Natural killer cell (primary cell): ENCODE data around the gene RPL10. TPM values are rescaled to one million over a fixed set of nuclear protein-coding genes. Genes with fewer than 3 reads are reported as not detected.

ENCODE experiments used
- ATAC-seq, 3 donors: fragments of 150-1000 bp in 2 of 3; fragments of 200-7000 bp in 1 of 3; cut with Tn5 transposase; 1 replicate in 1 of 3; 2 replicates in 2 of 3; pipeline ENCODE4 v1.10.0; 2021; ENCODE audit warnings: mild to moderate bottlenecking in 2 of 3, moderate library complexity in 2 of 3
- DNase-seq, 2 donors: peaks; one replicate each; pipeline versions ENCODE4 v3.0.0 to v3.0.0-alpha.2; 2013 to 2021; ENCODE audit warnings: mixed read lengths in 1 of 2
- H3K27ac ChIP-seq: one replicate; pipeline ENCODE4 v1.5.1; 2013; ENCODE audit warnings: mild to moderate bottlenecking, low read length
- H3K27me3 ChIP-seq: one replicate; pipeline ENCODE4 v1.6.1; 2013; ENCODE audit warnings: low read length; ENCODE audit not compliant: control insufficient read depth, insufficient read depth
- H3K36me3 ChIP-seq: one replicate; pipeline ENCODE4 v1.6.1; 2013; ENCODE audit warnings: low read length; ENCODE audit not compliant: control insufficient read depth, insufficient read depth
- H3K4me1 ChIP-seq: one replicate; pipeline ENCODE4 v1.6.1; 2013; ENCODE audit warnings: low read length; ENCODE audit not compliant: control insufficient read depth, insufficient read depth
- H3K4me3 ChIP-seq: one replicate; pipeline ENCODE4 v1.5.1; 2013; ENCODE audit warnings: low read length
- H3K9me3 ChIP-seq: one replicate; pipeline ENCODE4 v1.6.1; 2013; ENCODE audit warnings: low read length; ENCODE audit not compliant: control insufficient read depth, insufficient read depth
- H3K27ac Mint-ChIP-seq, 2 donors: one replicate each; pipeline ENCODE4 v1.8.0; 2022; ENCODE audit warnings: mild to moderate bottlenecking in 2 of 2, mixed read lengths in 2 of 2, moderate library complexity in 1 of 2
- H3K27me3 Mint-ChIP-seq, 2 donors: one replicate each; pipeline ENCODE4 v1.8.0; 2022; ENCODE audit warnings: low read depth in 2 of 2, mixed read lengths in 2 of 2
- H3K36me3 Mint-ChIP-seq: one replicate; pipeline ENCODE4 v1.8.0; 2022; ENCODE audit warnings: mixed read lengths
- H3K4me1 Mint-ChIP-seq, 2 donors: one replicate each; pipeline ENCODE4 v1.8.0; 2022; ENCODE audit warnings: mixed read lengths in 2 of 2
- H3K4me3 Mint-ChIP-seq: one replicate; pipeline ENCODE4 v1.8.0; 2022; ENCODE audit warnings: mild to moderate bottlenecking, moderate library complexity, mixed read lengths
- H3K9me3 Mint-ChIP-seq, 2 donors: one replicate each; pipeline ENCODE4 v1.8.0; 2022; ENCODE audit warnings: mixed read lengths in 2 of 2
- CTCF ChIP-seq: fragments of 200-600 bp; IDR thresholded peaks from one replicate; pipeline ENCODE4 v1.8.0; 2022; ENCODE audit warnings: antibody characterized with exemption
- WGBS: methylation state at CpG from one replicate; pipeline ENCODE4 v1.1.7; 2013; ENCODE audit warnings: missing lambda C conversion rate; ENCODE audit not compliant: insufficient coverage; 5-methylcytosine and 5-hydroxymethylcytosine counted together
- intact Hi-C: fragments of 100-400 bp; cut with micrococcal nuclease; formaldehyde crosslinking; loops from one replicate; pipeline ENCODE4 v1.14.2; 2022
- total RNA-seq, 4 donors: library from RNA; stranded (reverse); fragments of 120-200 nt in 1 of 4; gene quantifications; one replicate each; pipeline versions ENCODE4 v1.2.3 to v1.2.4, GENCODE V29; 2013 to 2022

The RPL10 gene
- total RNA-seq, 3 donors from 2014 or later (not counting 1 experiment from before 2014, with no cell fraction given): 2,249 to 2,456 (median 2,324) TPM

GRCh38 chrX:154369449-154370299 lies 28.5 kb upstream of the RPL10 start:
- H3K27me3 Mint-ChIP-seq: no peaks in the 10 kb centered on the region
- intact Hi-C loops: loop anchor here (1.0 to 10.0 kb wide), 2 partner anchors 9 to 275 kb away; partner anchors contain the start of gene MECP2
- peaks cover 69% of the 10 kb centered on the region for H3K4me1 ChIP-seq
- no peak for TF ChIP-seq CTCF
- H3K36me3 Mint-ChIP-seq: no peaks in the 10 kb centered on the region
- H3K9me3 ChIP-seq: no peaks in the 10 kb centered on the region
- ATAC-seq (peak; percentile 3 to 36 (median 9)), DNase-seq (peak; percentile 67 to 81)
- H3K4me1 Mint-ChIP-seq: peaks cover 19 to 36% of the 10 kb centered on the region in 2 donors
- peak overlapping the region; percentile 90 for H3K4me3 Mint-ChIP-seq
- H3K9me3 Mint-ChIP-seq: no peaks in the 10 kb centered on the region
- peaks cover 37% of the 10 kb centered on the region for H3K36me3 ChIP-seq
- peak overlapping the region; percentile 100 for H3K27ac ChIP-seq
- peak overlapping the region; percentile 97 for H3K4me3 ChIP-seq
- no peaks in the 10 kb centered on the region for H3K27me3 ChIP-seq
- WGBS: under 1% methylated on average over 8 of the region's 13 CpGs
- H3K27ac Mint-ChIP-seq: peak overlapping the region; percentile 95 to 97

- intact Hi-C loops: loop anchor here (10.0 kb wide), 1 partner anchor 276 kb away; the partner anchor contains the start of gene MECP2
- no peak for ATAC-seq
- H3K36me3 Mint-ChIP-seq: no peaks in the 10 kb centered on the region
- Histone ChIP-seq H3K36me3 (peaks cover 29% of the 10 kb centered on the region), H3K27me3 (no peaks in the 10 kb centered on the region), H3K4me3 (peak overlapping the region; percentile 97), H3K27ac (peak overlapping the region; percentile 100), H3K9me3 (no peaks in the 10 kb centered on the region), H3K4me1 (peaks cover 70% of the 10 kb centered on the region)
- peaks cover 19 to 28% of the 10 kb centered on the region in 2 donors for H3K4me1 Mint-ChIP-seq
- no peaks in the 10 kb centered on the region for H3K27me3 Mint-ChIP-seq
- WGBS: 0% methylated on average over 62 of the region's 63 CpGs
- TF ChIP-seq CTCF: no peak
- H3K9me3 Mint-ChIP-seq: no peaks in the 10 kb centered on the region
- H3K27ac Mint-ChIP-seq: peak overlapping the region; percentile 95 to 97
- peak overlapping the region; percentile 90 for H3K4me3 Mint-ChIP-seq
- DNase-seq: peak in 1 of 2 donors; percentile 31
These were observed 27.7 kb upstream of the RPL10 start for GRCh38 chrX:154370300-154371016.

- Mint-ChIP-seq H3K9me3 (no peaks in the 10 kb centered on the region), H3K4me3 (peak overlapping the region; percentile 85), H3K4me1 (peaks cover 19 to 24% of the 10 kb centered on the region in 2 donors), H3K27me3 (no peaks in the 10 kb centered on the region), H3K36me3 (no peaks in the 10 kb centered on the region), H3K27ac (peak overlapping the region; percentile 95 to 97)
- H3K27me3 ChIP-seq: no peaks in the 10 kb centered on the region
- peak; percentile 47 to 74 (median 52) for ATAC-seq
- DNase-seq: peak; percentile 83 to 93
- no peak for TF ChIP-seq CTCF
- intact Hi-C loops: loop anchor here (10.0 kb wide), 1 partner anchor 276 kb away; the partner anchor contains the start of gene MECP2
- WGBS: under 1% methylated on average over 58 of the region's 77 CpGs
- H3K9me3 ChIP-seq: no peaks in the 10 kb centered on the region
- H3K27ac ChIP-seq: peak overlapping the region; percentile 79
- H3K4me1 ChIP-seq: peaks cover 63% of the 10 kb centered on the region
- peak overlapping the region; percentile 97 for H3K4me3 ChIP-seq
- peaks cover 21% of the 10 kb centered on the region for H3K36me3 ChIP-seq
These were observed 27.0 kb upstream of the RPL10 start for GRCh38 chrX:154371017-154371788.
